Karpas-422 (cell line): Measurements from ENCODE around the gene TBC1D19. TPM values are rescaled to one million over a fixed set of nuclear protein-coding genes. Genes with fewer than 3 reads are reported as not detected.
A peak's percentile ranks its signal among the peaks of the same experiment; 100 is the strongest.

Source experiments
- DNase-seq: peaks from one replicate; pipeline ENCODE4 v3.0.0-alpha.2; 2015
- H2AFZ ChIP-seq: fragments of 200-600 bp; sonication (generic); 2 replicates; pipeline ENCODE4 v1.6.1; 2014; ENCODE audit warnings: antibody characterized with exemption, low read length, mixed read lengths
- H3K27ac ChIP-seq: fragments of 200-600 bp; sonication (generic); 2 replicates; pipeline ENCODE4 v1.5.1; 2014; ENCODE audit warnings: mild to moderate bottlenecking, low read length, moderate library complexity
- H3K27me3 ChIP-seq: fragments of 200-600 bp; sonication (generic); 2 replicates; pipeline ENCODE4 v1.6.1; 2014; ENCODE audit warnings: low read length, mixed read lengths
- H3K36me3 ChIP-seq: fragments of 200-600 bp; sonication (generic); 2 replicates; pipeline ENCODE4 v1.6.1; 2014; ENCODE audit warnings: low read length, mixed read lengths; ENCODE audit not compliant: insufficient read depth
- H3K4me1 ChIP-seq: fragments of 200-600 bp; sonication (generic); 2 replicates; pipeline ENCODE4 v1.6.1; 2014; ENCODE audit warnings: mild to moderate bottlenecking, low read length, mixed read lengths
- H3K4me2 ChIP-seq: fragments of 200-600 bp; sonication (generic); 2 replicates; pipeline ENCODE4 v1.6.1; 2014; ENCODE audit warnings: low read length, low read depth, mild to moderate bottlenecking; ENCODE audit not compliant: poor library complexity, severe bottlenecking
- H3K4me3 ChIP-seq: fragments of 200-600 bp; sonication (generic); 2 replicates; pipeline ENCODE4 v1.5.1; 2014; ENCODE audit warnings: mild to moderate bottlenecking, antibody characterized with exemption, low read length, mixed read lengths
- H3K79me2 ChIP-seq: fragments of 200-600 bp; sonication (generic); 2 replicates; pipeline ENCODE4 v1.6.1; 2014; ENCODE audit warnings: mild to moderate bottlenecking, low read length, mixed read lengths
- H3K9ac ChIP-seq: fragments of 200-600 bp; sonication (generic); 2 replicates; pipeline ENCODE4 v1.6.0; 2014; ENCODE audit warnings: low read length
- H3K9me2 ChIP-seq: fragments of 200-600 bp; sonication (generic), shearing (Covaris generic); replicated peaks from 2 replicates; pipeline ENCODE4 v1.6.0; 2014; ENCODE audit warnings: mild to moderate bottlenecking, low read length, moderate library complexity; ENCODE audit not compliant: insufficient read depth
- H3K9me3 ChIP-seq: fragments of 300-700, 200-600 bp; sonication (generic); 2 replicates; pipeline ENCODE4 v1.6.1; 2014; ENCODE audit warnings: low read length, mixed read lengths
- H4K20me1 ChIP-seq: fragments of 200-600 bp; sonication (generic); 2 replicates; pipeline ENCODE4 v1.6.1; 2014; ENCODE audit warnings: mild to moderate bottlenecking, antibody characterized with exemption, low read length, low read depth; ENCODE audit not compliant: insufficient read depth
- total RNA-seq: library from RNA; depleted of rRNA; stranded (reverse); fragments of >200 nt; shearing (Covaris generic); gene quantifications from 2 replicates; pipeline ENCODE4 v1.2.3, GENCODE V29; 2014; ENCODE audit warnings: low replicate concordance

Gene TBC1D19
- total RNA-seq, 1 experiment from 2014 or later = 14.1 TPM

GRCh38 chr4:26763063-26763462 is 179.2 kb downstream of the TBC1D19 start:
- Histone ChIP-seq H3K4me3 (no peak overlapping the region), H3K27me3 (no peaks in the 10 kb centered on the region), H3K4me2 (no peak overlapping the region), H3K9me2 (no peaks in the 10 kb centered on the region), H3K9ac (no peak overlapping the region), H3K27ac (no peak overlapping the region), H3K36me3 (no peaks in the 10 kb centered on the region), H3K79me2 (no peaks in the 10 kb centered on the region), H2AFZ (no peak overlapping the region), H3K4me1 (peaks cover 6% of the 10 kb centered on the region), H3K9me3 (no peaks in the 10 kb centered on the region), H4K20me1 (no peaks in the 10 kb centered on the region)
- DNase-seq = no peak

- no peak overlapping the region for H2AFZ ChIP-seq
- no peaks in the 10 kb centered on the region for H3K36me3 ChIP-seq
- H3K4me1 ChIP-seq = peaks cover 11% of the 10 kb centered on the region
- DNase-seq = no peak
- H3K9me2 ChIP-seq = no peaks in the 10 kb centered on the region
- no peaks in the 10 kb centered on the region for H3K9me3 ChIP-seq
- no peaks in the 10 kb centered on the region for H3K79me2 ChIP-seq
- no peaks in the 10 kb centered on the region for H4K20me1 ChIP-seq
- no peak overlapping the region for H3K9ac ChIP-seq
- H3K27me3 ChIP-seq = no peaks in the 10 kb centered on the region
- H3K4me2 ChIP-seq = no peak overlapping the region
- H3K27ac ChIP-seq = no peak overlapping the region
- no peak overlapping the region for H3K4me3 ChIP-seq
Measured at GRCh38 chr4:26763648-26764047, 179.8 kb downstream of the TBC1D19 start.

GRCh38 chr4:26764231-26764630 is 180.3 kb downstream of the TBC1D19 start:
- Histone ChIP-seq H3K79me2 (no peaks in the 10 kb centered on the region), H3K9ac (no peak overlapping the region), H2AFZ (no peak overlapping the region), H3K4me2 (no peak overlapping the region), H3K4me1 (peaks cover 13% of the 10 kb centered on the region), H4K20me1 (no peaks in the 10 kb centered on the region), H3K4me3 (no peak overlapping the region), H3K9me3 (no peaks in the 10 kb centered on the region), H3K27ac (no peak overlapping the region), H3K9me2 (no peaks in the 10 kb centered on the region), H3K27me3 (no peaks in the 10 kb centered on the region), H3K36me3 (no peaks in the 10 kb centered on the region)
- DNase-seq = no peak

GRCh38 chr4:26765515-26765914 is 181.6 kb downstream of the TBC1D19 start:
- Histone ChIP-seq H3K27me3 (no peaks in the 10 kb centered on the region), H3K27ac (no peak overlapping the region), H3K4me3 (no peak overlapping the region), H3K36me3 (no peaks in the 10 kb centered on the region), H3K4me2 (no peak overlapping the region), H2AFZ (no peak overlapping the region), H4K20me1 (no peaks in the 10 kb centered on the region), H3K9ac (no peak overlapping the region), H3K9me2 (no peaks in the 10 kb centered on the region), H3K9me3 (no peaks in the 10 kb centered on the region), H3K4me1 (peaks cover 13% of the 10 kb centered on the region), H3K79me2 (no peaks in the 10 kb centered on the region)
- no peak for DNase-seq

GRCh38 chr4:26766141-26766540 is 182.3 kb downstream of the TBC1D19 start:
- Histone ChIP-seq H3K4me2 (no peak overlapping the region), H3K27me3 (no peaks in the 10 kb centered on the region), H3K9me2 (no peaks in the 10 kb centered on the region), H3K27ac (no peak overlapping the region), H3K9ac (no peak overlapping the region), H3K9me3 (no peaks in the 10 kb centered on the region), H3K79me2 (no peaks in the 10 kb centered on the region), H3K36me3 (no peaks in the 10 kb centered on the region), H3K4me1 (peaks cover 13% of the 10 kb centered on the region), H4K20me1 (no peaks in the 10 kb centered on the region), H3K4me3 (no peak overlapping the region), H2AFZ (no peak overlapping the region)
- no peak for DNase-seq

GRCh38 chr4:26772096-26772873 is 188.4 kb downstream of the TBC1D19 start:
- Histone ChIP-seq H4K20me1 (no peaks in the 10 kb centered on the region), H3K4me3 (no peak overlapping the region), H3K27ac (no peak overlapping the region), H3K4me2 (no peak overlapping the region), H3K9me3 (no peaks in the 10 kb centered on the region), H2AFZ (no peak overlapping the region), H3K36me3 (no peaks in the 10 kb centered on the region), H3K9me2 (no peaks in the 10 kb centered on the region), H3K9ac (no peak overlapping the region), H3K27me3 (no peaks in the 10 kb centered on the region), H3K79me2 (no peaks in the 10 kb centered on the region), H3K4me1 (peaks cover 11% of the 10 kb centered on the region)
- DNase-seq = no peak

- H3K4me2 ChIP-seq = no peak overlapping the region
- no peaks in the 10 kb centered on the region for H4K20me1 ChIP-seq
- H3K36me3 ChIP-seq = no peaks in the 10 kb centered on the region
- no peak overlapping the region for H3K4me3 ChIP-seq
- H3K9me3 ChIP-seq = no peaks in the 10 kb centered on the region
- H2AFZ ChIP-seq = no peak overlapping the region
- H3K4me1 ChIP-seq = peaks cover 48% of the 10 kb centered on the region
- no peak for DNase-seq
- H3K9ac ChIP-seq = no peak overlapping the region
- H3K79me2 ChIP-seq = no peaks in the 10 kb centered on the region
- no peaks in the 10 kb centered on the region for H3K9me2 ChIP-seq
- H3K27me3 ChIP-seq = no peaks in the 10 kb centered on the region
- no peak overlapping the region for H3K27ac ChIP-seq
Measured at GRCh38 chr4:26779224-26779623, 195.3 kb downstream of the TBC1D19 start.

GRCh38 chr4:26779674-26780073 is 195.8 kb downstream of the TBC1D19 start:
- Histone ChIP-seq H2AFZ (no peak overlapping the region), H3K9me3 (no peaks in the 10 kb centered on the region), H3K9ac (no peak overlapping the region), H3K27me3 (no peaks in the 10 kb centered on the region), H3K4me3 (no peak overlapping the region), H3K4me1 (peaks cover 48% of the 10 kb centered on the region), H4K20me1 (no peaks in the 10 kb centered on the region), H3K36me3 (no peaks in the 10 kb centered on the region), H3K79me2 (no peaks in the 10 kb centered on the region), H3K9me2 (no peaks in the 10 kb centered on the region), H3K27ac (no peak overlapping the region), H3K4me2 (peak overlapping the region; percentile 54)
- DNase-seq = no peak
